HL-60 (cell line): ENCODE data around the gene NR2F6.

Source experiments
- CTCF ChIP-seq: IDR thresholded peaks from one replicate; pipeline ENCODE4 v1.5.1; 2011; ENCODE audit warnings: low read length, control low read depth, inconsistent platforms; ENCODE audit not compliant: insufficient read depth
- GABPA ChIP-seq: IDR thresholded peaks from 2 replicates; pipeline ENCODE4 v1.6.1; 2012; ENCODE audit warnings: low read depth
- POLR2AphosphoS5 ChIP-seq: IDR thresholded peaks from 2 replicates; pipeline ENCODE4 v1.6.1; 2012; ENCODE audit warnings: low read depth
- REST ChIP-seq: IDR thresholded peaks from 2 replicates; pipeline ENCODE4 v1.6.1; 2012; ENCODE audit warnings: low read depth; ENCODE audit not compliant: insufficient replicate concordance
- SPI1 ChIP-seq: IDR thresholded peaks from 2 replicates; pipeline ENCODE4 v1.6.1; 2012; ENCODE audit warnings: low read depth, mild to moderate bottlenecking, borderline replicate concordance

GRCh38 chr19:17243830-17244617 lies 1.7 kb downstream of the NR2F6 start:
- TF ChIP-seq CTCF (no peak), POLR2AphosphoS5 (no peak), REST (no peak), SPI1 (no peak), GABPA (no peak)
